C4-2B (cell line): Measurements from ENCODE around the gene NDUFB4.

ENCODE experiments used
- H3K27ac ChIP-seq: fragments of 450-650 bp; 2 replicates; pipeline ENCODE4 v1.5.1; 2017
- ZFX ChIP-seq: fragments of 450-650 bp; IDR thresholded peaks from 2 replicates; pipeline ENCODE4 v1.6.1; 2017
- TF ChIP-seq, protein P1 (sequence below): fragments of 450-650 bp; conservative IDR thresholded peaks from 2 replicates; pipeline ENCODE4 v1.5.1; 2017; ENCODE audit warnings: mild to moderate bottlenecking

NDUFB4 gene

DNA sequence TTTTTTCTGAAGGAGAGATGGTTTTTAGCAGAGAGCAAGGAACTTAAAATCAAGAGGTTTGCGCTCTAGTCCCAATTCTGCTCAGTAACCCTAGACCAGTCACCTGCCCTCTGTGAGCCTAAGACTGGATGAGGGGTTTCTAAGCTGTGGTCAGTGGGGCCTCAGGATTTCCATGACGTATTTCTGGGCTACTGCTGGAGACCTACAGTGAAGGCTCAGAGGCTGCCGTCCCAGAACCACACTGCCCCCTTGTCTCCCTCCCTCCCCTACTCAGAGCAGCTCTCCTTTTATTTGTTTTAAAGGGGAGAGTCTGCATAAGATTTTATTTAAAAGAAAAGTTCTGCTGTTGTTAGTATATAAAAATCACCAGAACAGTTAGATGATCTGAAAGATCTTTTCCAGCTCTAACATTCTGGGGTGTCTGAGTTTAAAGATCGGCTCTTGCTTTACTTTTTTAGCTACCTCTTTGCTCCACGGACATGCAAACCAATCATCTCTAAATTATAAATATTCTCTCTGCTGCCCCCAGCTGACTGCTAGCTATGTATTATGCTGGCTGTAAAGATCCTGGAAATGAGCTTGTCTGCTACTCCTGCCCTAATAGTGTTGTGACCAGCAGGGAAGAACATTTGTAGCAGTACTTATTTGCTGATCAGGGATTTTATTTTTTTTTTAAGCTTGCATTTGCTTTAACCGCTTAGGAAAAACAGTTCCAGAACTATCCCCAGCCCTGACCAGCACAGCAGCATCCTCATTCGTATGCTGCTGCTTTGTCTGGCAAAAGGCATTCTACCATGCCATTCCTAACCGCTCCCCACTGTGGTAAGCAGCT, 28.6 kb upstream of the NDUFB4 start:
- peak overlapping the region; percentile 85 for H3K27ac ChIP-seq
- TF ChIP-seq, protein P1, sequence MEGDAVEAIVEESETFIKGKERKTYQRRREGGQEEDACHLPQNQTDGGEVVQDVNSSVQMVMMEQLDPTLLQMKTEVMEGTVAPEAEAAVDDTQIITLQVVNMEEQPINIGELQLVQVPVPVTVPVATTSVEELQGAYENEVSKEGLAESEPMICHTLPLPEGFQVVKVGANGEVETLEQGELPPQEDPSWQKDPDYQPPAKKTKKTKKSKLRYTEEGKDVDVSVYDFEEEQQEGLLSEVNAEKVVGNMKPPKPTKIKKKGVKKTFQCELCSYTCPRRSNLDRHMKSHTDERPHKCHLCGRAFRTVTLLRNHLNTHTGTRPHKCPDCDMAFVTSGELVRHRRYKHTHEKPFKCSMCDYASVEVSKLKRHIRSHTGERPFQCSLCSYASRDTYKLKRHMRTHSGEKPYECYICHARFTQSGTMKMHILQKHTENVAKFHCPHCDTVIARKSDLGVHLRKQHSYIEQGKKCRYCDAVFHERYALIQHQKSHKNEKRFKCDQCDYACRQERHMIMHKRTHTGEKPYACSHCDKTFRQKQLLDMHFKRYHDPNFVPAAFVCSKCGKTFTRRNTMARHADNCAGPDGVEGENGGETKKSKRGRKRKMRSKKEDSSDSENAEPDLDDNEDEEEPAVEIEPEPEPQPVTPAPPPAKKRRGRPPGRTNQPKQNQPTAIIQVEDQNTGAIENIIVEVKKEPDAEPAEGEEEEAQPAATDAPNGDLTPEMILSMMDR, result peak; percentile 88
- TF ChIP-seq ZFX, result no peak

GRCh38 chr3:120568202-120568531, 28.0 kb upstream of the NDUFB4 start:
- H3K27ac ChIP-seq, result peak overlapping the region; percentile 85
- no peak for TF ChIP-seq ZFX
- TF ChIP-seq, protein P1, result no peak

GRCh38 chr3:120568598-120568997, 27.5 kb upstream of the NDUFB4 start:
- TF ChIP-seq, protein P1, result no peak
- no peak for TF ChIP-seq ZFX
- peak overlapping the region; percentile 85 for H3K27ac ChIP-seq

DNA sequence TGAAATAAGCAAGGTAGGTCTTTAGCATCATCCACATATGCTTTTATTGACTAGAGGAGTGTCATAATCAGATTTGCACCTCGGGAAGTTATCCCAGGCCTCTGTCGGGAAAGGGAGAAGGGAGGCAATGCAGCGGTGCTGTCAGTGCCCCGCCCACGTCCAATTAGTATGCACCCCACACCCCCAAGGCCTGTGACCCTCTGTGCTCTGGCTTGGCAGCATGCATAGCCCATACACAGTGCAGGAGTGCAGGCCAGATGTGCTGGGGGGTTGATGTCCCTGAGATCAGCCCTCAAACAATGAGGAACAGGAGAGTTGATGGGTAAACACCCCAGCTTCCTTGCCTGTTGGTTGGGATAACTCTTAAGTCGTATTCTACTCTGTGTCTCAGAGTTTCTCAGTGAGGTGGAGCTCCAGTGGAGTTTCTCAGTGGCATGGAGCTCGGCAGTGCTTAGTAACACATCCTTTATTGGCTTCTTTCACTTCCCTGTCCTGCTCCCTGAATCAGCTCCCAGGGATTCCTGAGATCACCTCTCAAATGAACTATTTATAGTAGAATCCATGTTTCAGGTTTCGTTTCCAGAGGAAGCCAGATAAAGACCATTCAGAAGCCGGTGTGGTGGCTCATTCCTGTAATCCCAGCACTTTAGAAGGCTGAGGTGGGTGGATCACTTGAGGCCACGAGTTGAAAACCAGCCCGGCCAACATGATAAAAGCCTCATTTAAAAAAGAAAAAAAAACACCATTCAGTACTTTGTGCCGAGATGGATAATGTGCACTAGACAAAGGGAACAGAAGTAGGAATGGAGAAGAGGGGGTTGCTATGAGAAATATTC, 26.7 kb upstream of the NDUFB4 start:
- TF ChIP-seq, protein P1, result no peak
- no peak for TF ChIP-seq ZFX
- H3K27ac ChIP-seq, result peak overlapping the region; percentile 85

DNA sequence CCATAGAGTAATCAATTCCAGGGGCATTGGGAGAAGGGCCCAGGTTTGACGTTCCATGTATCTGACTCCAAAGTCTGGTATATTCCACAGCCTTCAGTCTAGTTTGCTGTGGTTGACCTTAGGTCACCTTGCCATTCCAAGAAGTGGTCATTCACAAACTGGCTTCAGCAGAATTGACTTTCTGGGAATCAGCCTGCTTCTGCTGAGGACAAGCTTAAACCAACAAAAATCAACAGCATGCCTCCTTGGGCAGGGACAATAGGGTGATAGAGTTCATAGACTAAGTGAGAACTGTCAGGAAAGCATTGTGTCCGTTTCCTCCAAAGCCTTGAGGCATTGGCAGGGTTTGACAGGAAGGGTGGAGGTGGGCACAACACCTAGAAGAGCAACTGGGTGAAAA, 24.1 kb upstream of the NDUFB4 start:
- peak overlapping the region; percentile 1; the same call in 1 of the 2 replicates for H3K27ac ChIP-seq
- no peak for TF ChIP-seq ZFX
- TF ChIP-seq, protein P1, result no peak

DNA sequence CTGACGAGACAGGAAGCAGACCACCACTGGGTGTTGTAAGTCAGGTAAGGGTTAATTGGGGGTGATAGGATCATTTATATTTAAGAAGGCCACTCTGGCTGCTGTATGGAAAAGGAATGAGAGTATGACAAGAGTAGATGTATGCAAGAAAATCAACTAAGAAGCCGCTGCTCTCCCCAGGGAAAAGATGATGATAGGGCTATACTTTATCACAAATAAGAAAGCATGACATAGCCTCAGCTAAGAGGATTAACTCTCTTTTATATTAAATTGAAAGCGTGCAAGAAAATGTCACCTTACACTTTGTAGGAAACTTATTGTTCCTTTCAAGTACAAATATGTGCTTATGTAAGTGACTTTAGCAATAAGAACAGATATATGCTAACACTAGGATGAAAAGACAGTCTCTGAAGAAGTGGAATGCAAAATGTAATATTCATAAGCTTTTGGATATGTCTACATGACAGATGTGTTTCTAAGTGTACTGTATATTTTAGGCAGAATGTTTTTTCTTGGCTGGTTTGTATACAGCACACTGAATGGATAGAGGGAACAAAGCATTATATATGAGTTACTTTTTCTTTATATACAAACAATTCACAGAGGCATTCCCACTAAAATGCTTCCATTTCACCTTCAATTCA, 8.7 kb upstream of the NDUFB4 start:
- TF ChIP-seq ZFX, result no peak
- TF ChIP-seq, protein P1, result no peak
- no peak overlapping the region; the same call in 1 of the 2 replicates for H3K27ac ChIP-seq

GRCh38 chr3:120595788-120596115, 384 bp upstream of the NDUFB4 start:
- H3K27ac ChIP-seq, result peak overlapping the region; percentile 98
- no peak for TF ChIP-seq ZFX
- TF ChIP-seq, protein P1, result no peak
